Prostate gland (tissue), 2 donors: Measurements from ENCODE around the gene UBR4.

Experiments
- CTCF ChIP-seq, 4 experiments: fragments of 200-600 bp in 2 of 4; fragments of 450-650 bp in 2 of 4; sonication (generic) in 2 of 4; IDR thresholded peaks; 1 replicate in 3 of 4; 2 replicates in 1 of 4; pipeline ENCODE4 v1.5.1; 2016 to 2019; ENCODE audit warnings: antibody characterized with exemption in 4 of 4, mild to moderate bottlenecking in 2 of 4, moderate library complexity in 2 of 4
- POLR2AphosphoS5 ChIP-seq: sonication (generic); formaldehyde crosslinking; IDR thresholded peaks from one replicate; pipeline ENCODE4 v1.6.1; 2017; ENCODE audit warnings: antibody characterized with exemption

GRCh38 chr1:19068639-19069276, 141.3 kb downstream of the UBR4 start:
- TF ChIP-seq CTCF (IDR thresholded peaks at IDR 0.05) (no peak), POLR2AphosphoS5 (no peak)
